ENCODE data around the gene MSI2.

MSI2 gene

GRCh38 chr17:57514614-57515013 is 258.3 kb downstream of the MSI2 start:
- H3K4me3 ChIP-seq (ENCODE audit: low read depth, low read length) = no peak overlapping the region

DNA sequence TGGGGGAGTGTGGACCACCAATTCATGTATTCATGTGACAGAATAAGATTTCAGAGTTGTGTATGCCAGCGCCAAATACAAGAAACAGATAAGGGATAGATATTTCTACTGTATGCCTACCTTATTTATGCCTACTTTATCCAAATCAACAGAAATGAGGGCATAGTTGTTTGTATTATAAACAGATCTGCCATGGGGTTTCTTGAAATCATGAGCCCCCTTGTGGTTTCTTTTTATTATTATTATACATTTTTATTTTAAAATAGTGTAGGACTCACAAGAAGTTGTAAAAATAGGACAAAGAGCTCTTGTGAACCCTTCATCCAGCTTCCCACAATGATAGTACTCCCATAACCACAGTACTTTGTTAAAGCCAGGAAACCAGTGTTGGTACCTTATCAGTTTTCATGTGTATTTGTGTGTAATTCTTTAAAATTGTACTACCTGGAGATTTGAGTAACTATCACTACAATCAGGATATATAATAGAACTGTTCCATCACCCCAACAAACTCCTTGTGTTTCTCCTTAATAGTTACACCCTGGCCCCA is 259.4 kb downstream of the MSI2 start:
- H3K4me3 ChIP-seq (ENCODE audit: low read depth, low read length) = no peak overlapping the region

GRCh38 chr17:57516290-57517230 is 260.2 kb downstream of the MSI2 start:
- H3K4me3 ChIP-seq (ENCODE audit: low read depth, low read length) = no peak overlapping the region

DNA sequence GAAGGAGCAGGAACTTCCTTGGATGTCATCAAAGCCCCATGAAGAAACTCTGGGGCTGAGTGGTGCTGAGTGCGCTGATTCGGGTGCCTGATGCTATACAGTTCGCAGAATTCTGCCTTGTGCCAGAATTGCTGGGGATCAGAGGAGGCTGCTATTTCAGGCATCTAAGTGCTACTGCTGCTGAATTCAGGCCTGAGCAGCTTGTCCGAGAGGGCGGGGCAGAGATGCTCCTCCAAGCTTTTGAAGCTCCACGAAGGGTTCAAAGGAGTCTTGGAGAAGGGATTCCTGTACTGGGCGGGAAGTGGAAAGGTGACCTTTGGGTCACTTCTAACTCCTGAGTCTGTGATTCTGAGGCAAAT is 260.9 kb downstream of the MSI2 start:
- H3K4me3 ChIP-seq (ENCODE audit: low read depth, low read length) = no peak overlapping the region

- no peak overlapping the region for H3K4me3 ChIP-seq (ENCODE audit: low read depth, low read length)
These were observed 261.5 kb downstream of the MSI2 start for GRCh38 chr17:57517632-57518456.

DNA sequence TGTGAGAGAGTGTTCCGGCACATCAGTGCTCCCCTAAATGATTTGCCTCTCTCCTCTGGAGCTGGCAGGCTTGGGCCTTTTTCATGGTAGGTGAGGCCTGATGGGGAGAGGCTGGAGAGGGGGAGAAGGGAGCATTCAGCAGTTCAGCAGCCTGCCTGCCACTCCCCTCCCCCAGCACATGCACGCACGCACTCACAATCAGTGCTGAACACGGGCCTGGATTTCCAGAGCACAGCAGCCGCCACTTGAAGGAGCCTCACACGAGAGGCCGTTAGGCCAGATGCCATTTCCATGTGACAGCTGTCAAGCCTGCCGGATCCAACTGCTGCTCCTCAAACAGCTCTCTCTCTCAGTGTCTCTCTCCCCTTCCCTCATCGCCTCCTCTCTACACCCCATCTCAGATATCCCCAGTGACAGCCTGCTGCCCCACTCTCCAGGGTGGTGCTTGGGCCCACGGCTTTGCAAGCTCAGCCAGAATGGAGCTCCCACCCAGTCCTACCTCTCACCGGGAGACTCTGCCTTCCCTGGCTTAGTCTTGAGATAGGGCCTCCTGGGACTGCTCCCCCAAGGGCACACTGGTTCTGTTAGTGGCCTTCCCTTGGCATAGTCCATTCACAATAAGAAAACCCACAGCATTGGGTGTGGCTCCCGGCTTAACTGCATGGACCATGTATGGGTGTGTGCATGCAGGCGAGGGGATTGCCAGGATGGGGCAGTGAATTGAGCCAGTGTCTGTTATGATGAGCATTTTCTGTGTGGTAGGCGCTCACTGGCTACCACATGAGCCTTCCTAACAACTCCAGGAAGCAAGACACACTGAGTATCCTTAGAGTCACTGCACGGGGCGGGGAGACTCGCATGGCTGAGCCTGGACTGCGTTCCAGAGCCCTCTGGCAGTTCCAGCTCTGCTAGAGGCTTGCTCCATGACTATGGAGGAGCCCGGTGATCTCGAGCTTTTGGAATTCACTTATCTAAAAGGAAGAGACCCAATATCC is 262.6 kb downstream of the MSI2 start:
- H3K4me3 ChIP-seq (ENCODE audit: low read depth, low read length) = no peak overlapping the region

DNA sequence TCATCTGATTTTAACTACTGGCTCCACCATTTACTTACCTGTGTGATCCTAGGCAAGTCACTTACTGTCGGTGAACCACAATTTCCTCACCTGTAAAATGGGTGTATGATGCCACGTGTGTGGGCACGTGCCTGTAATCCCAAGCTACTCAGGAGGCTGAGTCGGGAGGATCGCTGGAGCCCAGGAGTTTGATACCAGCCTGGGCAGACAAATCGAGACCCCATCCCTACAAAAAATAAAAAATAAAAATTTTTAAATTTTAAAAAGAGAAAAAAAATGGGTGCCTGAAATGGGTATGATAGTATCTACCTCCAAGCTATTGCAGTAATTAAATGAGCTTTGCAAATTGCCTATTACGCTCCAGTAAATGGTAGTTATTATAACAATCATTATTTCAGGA is 263.5 kb downstream of the MSI2 start:
- H3K4me3 ChIP-seq (ENCODE audit: low read depth, low read length) = no peak overlapping the region

DNA sequence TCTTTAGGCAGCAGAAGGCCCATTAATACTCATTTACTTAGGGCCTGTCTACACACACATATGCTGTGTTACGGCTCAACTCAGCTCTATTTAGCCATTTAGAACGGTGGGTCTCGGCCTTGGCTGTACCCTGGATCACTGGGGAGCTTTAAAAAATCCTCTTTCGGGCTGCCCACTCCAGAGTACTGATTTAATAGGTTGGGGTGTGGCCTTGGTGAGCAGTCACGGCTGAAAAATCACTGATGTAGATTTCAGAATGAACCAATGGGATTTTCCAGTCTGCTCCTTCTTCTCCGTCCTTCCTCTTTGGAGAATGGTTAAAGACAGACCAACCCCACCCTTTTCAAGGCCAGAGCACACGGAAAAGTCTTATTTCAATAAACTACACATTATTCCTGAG is 265.3 kb downstream of the MSI2 start:
- no peak overlapping the region for H3K4me3 ChIP-seq (ENCODE audit: low read depth, low read length)

DNA sequence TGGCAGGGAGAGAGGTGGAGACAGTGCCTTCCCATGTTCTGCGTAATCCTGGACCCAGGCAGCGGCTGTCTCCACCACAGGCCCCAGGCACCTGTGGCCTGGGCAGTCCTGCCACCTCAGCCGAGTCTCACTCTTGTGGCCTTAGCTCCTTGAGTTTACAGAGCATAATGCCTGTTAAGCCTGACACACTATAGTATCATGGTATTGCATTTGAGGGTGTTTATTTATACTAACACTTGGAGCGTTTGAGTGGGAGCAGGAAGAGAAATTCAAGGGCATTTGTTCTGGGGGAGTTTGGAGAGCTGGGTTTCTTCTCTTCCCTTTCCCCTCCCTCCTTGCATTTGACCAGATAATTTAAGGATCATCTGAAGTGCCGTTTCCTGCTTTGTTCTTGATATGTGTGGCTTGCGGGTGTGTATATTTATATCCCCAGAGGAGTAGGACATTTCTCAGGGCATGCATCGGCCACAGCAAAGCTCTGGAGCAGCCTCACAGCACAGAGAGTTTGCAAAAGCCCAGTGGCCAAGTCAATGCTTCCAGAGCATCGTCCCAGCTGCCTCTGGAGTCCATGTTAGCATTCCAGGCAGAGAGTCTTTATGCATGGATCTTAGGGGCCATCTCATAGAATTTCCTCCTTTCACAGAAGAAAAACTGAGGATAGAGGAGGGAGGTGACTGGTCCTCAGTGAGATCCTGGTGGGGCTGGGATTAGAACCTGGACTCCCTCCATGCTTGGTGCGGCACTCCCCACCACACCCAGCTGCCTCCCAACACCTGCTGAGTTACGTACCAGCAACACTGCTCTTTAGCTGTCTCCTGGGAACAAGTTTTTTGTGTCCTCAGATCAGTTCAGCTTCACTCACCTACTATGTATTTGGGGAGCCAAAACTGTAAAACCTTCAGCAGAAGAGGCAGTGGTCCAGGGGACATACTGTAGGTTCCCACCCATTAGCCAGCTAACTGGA is 266.0 kb downstream of the MSI2 start:
- no peak overlapping the region for H3K4me3 ChIP-seq (ENCODE audit: low read depth, low read length)

DNA sequence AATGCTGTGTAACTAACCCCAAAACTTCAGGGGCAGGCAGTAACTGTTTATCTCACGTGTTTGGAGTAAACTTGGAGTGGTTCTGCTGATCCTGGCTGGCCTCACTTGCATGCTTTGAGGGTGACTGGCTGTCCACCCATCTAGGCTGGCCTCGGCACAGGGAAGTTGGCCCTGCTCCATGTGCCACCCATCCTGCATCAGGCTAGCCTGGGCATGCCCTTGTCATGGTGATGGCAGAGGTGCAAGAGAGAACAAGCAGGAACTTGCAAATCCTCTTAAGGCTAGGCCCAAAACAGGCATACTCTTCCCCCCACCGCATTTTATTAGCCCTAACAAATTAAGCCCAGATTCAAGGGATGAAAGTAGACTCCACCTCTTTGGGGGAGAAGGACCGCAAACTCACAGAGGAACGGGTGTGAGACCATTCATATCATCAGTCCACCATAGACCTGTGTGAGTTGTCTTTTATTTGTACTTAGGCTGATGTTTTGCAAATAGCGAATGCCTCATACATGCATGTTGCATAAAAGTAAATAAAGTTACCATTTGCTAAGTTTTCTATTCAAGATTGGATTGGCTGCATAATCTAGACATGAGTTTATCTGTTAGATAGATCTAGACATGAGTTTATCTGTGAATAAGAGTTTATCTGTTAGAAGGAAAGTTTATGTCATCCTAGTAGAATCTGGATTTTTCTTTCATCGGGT is 267.8 kb downstream of the MSI2 start:
- no peak overlapping the region for H3K4me3 ChIP-seq (ENCODE audit: low read depth, low read length)

DNA sequence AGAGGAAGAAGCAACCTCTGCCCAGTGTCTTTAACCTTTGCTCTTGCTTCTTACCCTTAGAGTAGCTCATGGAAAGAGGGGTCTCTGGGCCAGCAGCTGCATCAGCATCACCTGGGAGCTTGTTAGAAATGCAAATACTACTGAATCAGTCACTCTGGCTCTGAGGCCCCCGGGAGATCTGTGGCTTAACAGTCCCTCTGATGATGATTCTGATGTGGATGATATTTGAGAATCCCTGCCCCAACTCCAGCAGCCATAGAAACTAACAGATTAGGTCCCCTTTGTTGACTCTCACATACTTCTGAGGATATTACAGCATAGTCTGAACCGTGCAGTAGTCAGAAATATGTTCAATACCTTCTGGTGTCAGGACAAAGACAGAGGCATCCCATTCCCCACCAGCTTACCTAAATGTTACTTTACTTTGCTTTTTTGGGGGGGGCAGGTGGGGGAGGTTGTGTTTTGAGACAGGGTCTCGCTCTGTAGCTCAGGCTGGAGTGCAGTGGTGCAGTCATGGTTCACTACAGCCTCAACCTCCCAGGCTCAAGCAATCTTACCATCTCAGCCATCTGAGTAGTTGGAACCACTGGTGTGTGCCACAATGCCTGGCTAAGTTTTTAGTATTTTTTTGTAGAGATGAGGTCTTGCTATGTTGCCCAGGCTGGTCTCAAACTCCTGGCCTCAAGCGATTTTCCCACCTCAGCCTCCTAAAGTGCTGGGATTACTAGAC is 268.7 kb downstream of the MSI2 start:
- no peak overlapping the region for H3K4me3 ChIP-seq (ENCODE audit: low read depth, low read length)

DNA sequence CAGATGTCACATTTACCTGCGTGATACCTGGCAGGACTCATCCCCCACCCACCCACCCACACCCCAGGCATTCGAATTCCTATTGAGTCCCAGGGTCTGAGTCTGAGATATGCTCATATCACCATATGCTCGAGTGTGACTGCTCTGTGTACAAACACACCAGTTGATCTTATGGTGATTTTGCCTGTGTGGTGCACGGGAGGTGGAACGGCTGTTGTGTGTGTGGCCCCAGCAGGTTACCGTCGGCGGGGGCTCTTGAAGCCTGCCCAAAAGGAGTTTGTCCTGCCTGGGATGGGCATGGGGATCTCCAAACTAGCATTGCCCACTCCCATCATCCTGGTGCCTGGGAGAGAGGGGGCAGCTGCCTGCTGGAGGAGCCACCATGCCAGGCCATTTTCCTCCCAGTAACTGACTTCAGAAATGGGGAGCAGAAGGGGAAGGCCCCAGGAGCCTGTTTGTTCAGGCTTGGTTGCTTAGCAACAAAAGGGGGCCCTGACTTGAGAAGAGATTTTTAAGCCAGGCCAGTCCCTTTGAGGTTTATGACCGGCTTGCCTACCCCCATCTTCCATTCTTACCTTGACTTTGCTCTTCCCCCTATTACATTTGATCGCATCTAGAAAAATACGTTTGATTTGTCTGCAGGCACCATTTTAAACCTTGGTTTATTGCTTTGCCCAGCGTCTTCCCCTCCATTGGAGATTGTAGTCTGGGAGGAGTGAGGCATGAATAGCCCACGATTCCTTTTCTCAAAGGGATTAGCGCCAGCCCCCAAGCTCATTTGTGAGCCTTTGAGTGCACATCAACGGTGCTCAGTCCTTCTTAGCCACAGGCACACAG is 271.1 kb downstream of the MSI2 start:
- no peak overlapping the region for H3K4me3 ChIP-seq (ENCODE audit: low read depth, low read length)

DNA sequence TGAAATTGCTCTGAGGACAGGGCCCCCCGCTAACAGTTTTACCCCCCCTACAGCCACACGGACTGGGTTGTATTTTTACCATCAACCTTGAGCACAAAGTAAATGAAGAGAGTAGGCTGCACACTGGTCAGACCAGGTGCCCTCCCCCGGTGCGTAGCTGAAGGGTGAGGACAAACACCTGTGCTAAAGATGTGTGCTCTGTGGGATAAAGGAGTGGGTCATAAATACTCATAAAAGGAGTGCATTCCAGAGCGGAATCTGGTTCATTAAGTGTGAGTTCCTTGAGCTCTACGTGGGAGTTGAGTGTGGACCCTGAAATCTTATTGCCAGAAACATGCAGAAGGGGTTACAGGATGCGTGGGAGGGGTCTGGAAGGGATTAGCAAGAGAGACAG is 271.7 kb downstream of the MSI2 start:
- no peak overlapping the region for H3K4me3 ChIP-seq (ENCODE audit: low read depth, low read length)

- H3K4me3 ChIP-seq (ENCODE audit: low read depth, low read length) = no peak overlapping the region
These were observed 273.7 kb downstream of the MSI2 start for GRCh38 chr17:57530026-57530425.

DNA sequence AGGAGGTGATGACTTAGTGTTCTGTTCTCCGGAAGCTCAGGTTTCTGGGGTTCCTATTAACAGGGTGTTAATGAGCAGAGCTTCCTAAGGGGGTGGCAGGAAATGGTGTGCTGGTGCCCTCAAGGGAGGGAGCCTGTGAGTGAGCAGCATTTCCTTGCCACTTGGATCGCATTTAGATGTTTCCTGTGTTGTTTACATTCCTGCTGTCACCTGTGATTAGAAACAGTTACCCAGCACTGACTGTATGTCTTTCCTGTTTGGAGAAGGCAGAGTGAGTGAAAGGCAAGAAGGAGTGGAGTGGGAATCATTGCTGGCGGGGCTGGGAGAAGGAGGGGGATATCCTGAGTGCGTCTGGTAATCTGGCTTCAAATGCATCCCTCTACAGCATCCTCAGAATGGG is 274.2 kb downstream of the MSI2 start:
- no peak overlapping the region for H3K4me3 ChIP-seq (ENCODE audit: low read depth, low read length)

GRCh38 chr17:57531078-57531477 is 274.8 kb downstream of the MSI2 start:
- H3K4me3 ChIP-seq (ENCODE audit: low read depth, low read length) = no peak overlapping the region
